Omental fat pad (tissue), 4 donors: ENCODE results near the gene IL1B. TPM values are rescaled to one million over a fixed set of nuclear protein-coding genes. Genes with fewer than 3 reads are reported as not detected.

Experiments used
- ATAC-seq: fragments of 150-250 bp; one replicate; pipeline ENCODE4 v1.9.1; 2016; ENCODE audit warnings: mild to moderate bottlenecking, moderate library complexity; ENCODE audit not compliant: low FRiP score
- DNase-seq: peaks from one replicate; pipeline ENCODE4 v3.0.0-alpha.2; 2019; ENCODE audit warnings: low spot score
- total RNA-seq, 4 donors: library from RNA; depleted of rRNA; stranded (reverse); fragments of >200 nt; gene quantifications; one replicate each; pipeline ENCODE4 v1.1.0, GENCODE V29; 2016
- TF ChIP-seq, protein P1 (sequence below), 3 donors: fragments of 450-650 bp; IDR thresholded peaks; one replicate each; pipeline ENCODE4 v1.5.1; 2016 to 2017; ENCODE audit warnings: antibody characterized with exemption in 3 of 3, mild to moderate bottlenecking in 3 of 3, moderate library complexity in 2 of 3

The IL1B gene
- total RNA-seq, 4 donors from 2014 or later: 2.6 to 50.5 (median 7.3) TPM

- ATAC-seq (no peak), DNase-seq (no peak)
- TF ChIP-seq, protein P1, sequence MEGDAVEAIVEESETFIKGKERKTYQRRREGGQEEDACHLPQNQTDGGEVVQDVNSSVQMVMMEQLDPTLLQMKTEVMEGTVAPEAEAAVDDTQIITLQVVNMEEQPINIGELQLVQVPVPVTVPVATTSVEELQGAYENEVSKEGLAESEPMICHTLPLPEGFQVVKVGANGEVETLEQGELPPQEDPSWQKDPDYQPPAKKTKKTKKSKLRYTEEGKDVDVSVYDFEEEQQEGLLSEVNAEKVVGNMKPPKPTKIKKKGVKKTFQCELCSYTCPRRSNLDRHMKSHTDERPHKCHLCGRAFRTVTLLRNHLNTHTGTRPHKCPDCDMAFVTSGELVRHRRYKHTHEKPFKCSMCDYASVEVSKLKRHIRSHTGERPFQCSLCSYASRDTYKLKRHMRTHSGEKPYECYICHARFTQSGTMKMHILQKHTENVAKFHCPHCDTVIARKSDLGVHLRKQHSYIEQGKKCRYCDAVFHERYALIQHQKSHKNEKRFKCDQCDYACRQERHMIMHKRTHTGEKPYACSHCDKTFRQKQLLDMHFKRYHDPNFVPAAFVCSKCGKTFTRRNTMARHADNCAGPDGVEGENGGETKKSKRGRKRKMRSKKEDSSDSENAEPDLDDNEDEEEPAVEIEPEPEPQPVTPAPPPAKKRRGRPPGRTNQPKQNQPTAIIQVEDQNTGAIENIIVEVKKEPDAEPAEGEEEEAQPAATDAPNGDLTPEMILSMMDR (IDR thresholded peaks at IDR 0.05): no peak
These were observed 47.4 kb downstream of the IL1B start for GRCh38 chr2:112789186-112789585.

- DNase-seq: no peak
- no peak for ATAC-seq
- TF ChIP-seq, protein P1 (IDR thresholded peaks at IDR 0.05): no peak
These were observed 47.9 kb downstream of the IL1B start for GRCh38 chr2:112788653-112789052.

GRCh38 chr2:112787729-112788393 lies 48.7 kb downstream of the IL1B start:
- DNase-seq (no peak), ATAC-seq (no peak)

DNA sequence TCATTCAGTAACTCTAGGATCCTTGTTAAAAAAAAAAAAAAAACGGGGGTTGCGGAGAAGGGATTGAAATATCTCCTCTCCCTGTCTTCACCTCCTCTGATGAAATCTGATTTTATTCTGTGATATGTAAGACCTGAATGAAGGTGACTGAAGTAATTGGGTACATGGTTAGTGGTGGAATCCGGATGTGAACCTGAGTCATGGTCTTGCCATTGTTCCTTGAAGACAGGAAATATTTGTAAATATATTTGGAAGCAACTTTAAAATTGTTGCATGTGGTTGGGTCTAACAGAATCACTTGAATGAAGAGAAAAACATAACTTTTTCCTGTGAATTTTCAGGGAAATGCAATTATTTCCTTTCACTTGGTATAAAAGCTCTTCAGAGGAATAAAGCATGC lies 49.3 kb downstream of the IL1B start:
- TF ChIP-seq, protein P1 (IDR thresholded peaks at IDR 0.05): no peak
- no peak for ATAC-seq
- DNase-seq: no peak

More at GRCh38 chr2:112787729-112788393, 48.7 kb downstream of the IL1B start:
- TF ChIP-seq, protein P1 (IDR thresholded peaks at IDR 0.05): no peak

DNA sequence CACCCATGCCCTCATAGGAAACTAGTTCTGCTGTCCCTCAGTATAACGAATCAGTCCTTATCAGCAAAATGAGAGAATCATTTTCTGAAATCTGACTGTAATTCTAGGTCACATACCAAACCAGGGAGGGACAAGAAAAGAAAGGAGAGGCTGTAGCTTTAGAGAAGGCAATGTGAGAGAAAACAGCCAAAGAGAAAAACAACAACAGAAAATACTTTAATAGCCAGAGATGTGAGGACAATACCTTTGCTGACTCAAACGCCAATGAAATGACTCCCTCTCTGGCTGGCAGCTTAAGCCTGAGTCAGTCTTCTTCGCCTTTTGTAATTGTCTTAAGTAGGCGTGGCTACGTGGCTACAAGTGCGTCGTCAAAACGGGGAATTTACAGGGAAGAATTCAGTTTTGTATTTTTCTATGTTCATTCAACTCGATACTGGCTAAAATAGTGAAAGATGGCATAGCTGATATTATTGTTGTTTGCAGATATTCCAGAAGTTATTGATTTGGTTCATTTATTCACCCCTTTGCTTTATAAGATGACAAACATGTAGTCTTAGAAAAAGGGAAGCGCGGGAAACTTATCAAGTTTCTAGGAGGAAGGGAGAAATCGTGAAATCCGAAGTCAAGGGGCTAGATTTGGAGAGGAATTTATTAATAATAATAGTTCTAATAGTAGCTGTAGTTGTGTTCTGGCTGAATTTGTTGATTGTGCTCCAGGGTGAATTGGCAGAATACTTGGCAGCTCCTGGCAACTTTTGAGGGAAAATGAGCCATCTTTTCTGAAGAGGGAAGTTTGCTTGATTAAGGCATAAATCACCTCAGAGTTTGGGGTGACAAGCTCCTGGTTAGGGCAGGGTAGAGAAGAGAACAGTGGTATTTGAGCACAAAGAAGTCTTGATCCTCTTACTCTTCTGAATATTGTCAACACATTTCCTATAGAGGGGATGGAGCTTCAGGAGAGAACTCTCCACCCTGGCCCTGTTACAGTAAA lies 52.1 kb downstream of the IL1B start, which contains the start of gene IL1A:
Gene IL1A, minus strand, starts transcription at position 295 of the 991 bp plus-strand sequence. CDS start 723 bp downstream, outside the sequence.
- DNase-seq: no peak
- ATAC-seq: peak; percentile 94
- TF ChIP-seq, protein P1 (IDR thresholded peaks at IDR 0.05): no peak

GRCh38 chr2:112783187-112783714 lies 53.3 kb downstream of the IL1B start:
- TF ChIP-seq, protein P1 (IDR thresholded peaks at IDR 0.05): no peak
- ATAC-seq (no peak), DNase-seq (no peak)
